Measurements from ENCODE around the gene BMP6. TPM values are rescaled to one million over a fixed set of nuclear protein-coding genes. Genes with fewer than 3 reads are reported as not detected.

Gene BMP6
- total RNA-seq, 1 experiment from 2014 or later = 1.6 TPM

DNA sequence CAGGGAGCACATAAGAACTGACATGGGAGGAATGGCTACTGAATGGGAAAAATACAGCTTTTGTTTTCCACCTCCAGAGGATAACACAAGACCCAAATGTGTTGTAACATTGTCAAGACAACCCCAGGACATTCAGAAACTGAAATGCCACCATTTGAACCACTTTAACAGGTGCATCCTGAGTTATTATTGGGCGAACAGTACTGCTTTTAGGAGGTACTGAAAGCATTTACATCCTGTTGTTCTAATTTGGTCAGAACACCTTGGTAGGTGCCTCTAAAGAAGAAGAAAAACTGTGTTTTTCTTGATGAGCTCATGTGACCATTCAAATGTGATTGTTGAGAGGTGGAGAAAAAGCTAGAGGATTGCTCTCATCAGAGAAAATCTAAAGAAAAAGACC is 191.1 kb downstream of the BMP6 start:
- Histone ChIP-seq H4K20me1 (ENCODE audit: insufficient read depth) (no peaks in the 10 kb centered on the region), H3K9me2 (ENCODE audit: insufficient read depth) (no peaks in the 10 kb centered on the region), H3K4me2 (ENCODE audit: low read length) (no peak overlapping the region), H2AFZ (ENCODE audit: low read depth, low read length, poor library complexity, severe bottlenecking) (no peak overlapping the region), H3K9ac (ENCODE audit: low read length) (no peak overlapping the region), H3K4me1 (ENCODE audit: control insufficient read depth in 1 of 2, insufficient read depth in 2 of 2, low read length in 2 of 2) (peaks cover 15 to 20% of the 10 kb centered on the region in 2 experiments), H3K79me2 (ENCODE audit: insufficient read depth, low read length) (no peaks in the 10 kb centered on the region), H3K9me3 (ENCODE audit: control insufficient read depth in 1 of 2, insufficient read depth in 1 of 2, low read depth in 1 of 2, low read length in 2 of 2) (no peaks in the 10 kb centered on the region), H3K36me3 (ENCODE audit: control insufficient read depth in 1 of 2, insufficient read depth in 2 of 2, low read length in 2 of 2) (no peaks in the 10 kb centered on the region), H3K4me3 (replicated peaks in 1 of 2; ENCODE audit: low read depth in 1 of 2, low read length in 2 of 2) (no peak overlapping the region), H3K27me3 (ENCODE audit: insufficient read depth, low read length) (peaks cover 35% of the 10 kb centered on the region; the same call in 1 of the 2 replicates), H3K27ac (ENCODE audit: low read depth, low read length) (no peak overlapping the region)
- no TSS peak for BruUV-seq (replicated peaks)
- no peak for ATAC-seq
- ChIA-PET POLR2A (no interaction called here), CTCF (no interaction called here), RAD21 (ENCODE audit: low non-redundant PET in 1 of 2, low total read pairs in 2 of 2, uncharacterized antibody in 2 of 2, unreplicated experiment in 2 of 2) (no interaction called here)
- TF ChIP-seq TCF7L2 (IDR thresholded peaks at IDR 0.05; ENCODE audit: borderline replicate concordance, extremely low read depth, insufficient read depth, insufficient read length) (no peak), SRF (IDR thresholded peaks at IDR 0.05; ENCODE audit: low read depth) (no peak), YY1 (IDR thresholded peaks at IDR 0.05; ENCODE audit: extremely low read depth, insufficient replicate concordance, low read depth, low read length) (no peak), EGR1 (IDR thresholded peaks at IDR 0.05; ENCODE audit: low read depth) (no peak), ELF1 (IDR thresholded peaks at IDR 0.05; ENCODE audit: borderline replicate concordance, low read depth) (no peak), EZH2phosphoT487 (IDR thresholded peaks at IDR 0.05; ENCODE audit: borderline replicate concordance) (no peak), POLR2AphosphoS5 (IDR thresholded peaks at IDR 0.05; ENCODE audit: low read depth, low read length) (no peak), CEBPB (IDR thresholded peaks at IDR 0.05; ENCODE audit: low read depth) (no peak)
- TF ChIP-seq, protein P1, sequence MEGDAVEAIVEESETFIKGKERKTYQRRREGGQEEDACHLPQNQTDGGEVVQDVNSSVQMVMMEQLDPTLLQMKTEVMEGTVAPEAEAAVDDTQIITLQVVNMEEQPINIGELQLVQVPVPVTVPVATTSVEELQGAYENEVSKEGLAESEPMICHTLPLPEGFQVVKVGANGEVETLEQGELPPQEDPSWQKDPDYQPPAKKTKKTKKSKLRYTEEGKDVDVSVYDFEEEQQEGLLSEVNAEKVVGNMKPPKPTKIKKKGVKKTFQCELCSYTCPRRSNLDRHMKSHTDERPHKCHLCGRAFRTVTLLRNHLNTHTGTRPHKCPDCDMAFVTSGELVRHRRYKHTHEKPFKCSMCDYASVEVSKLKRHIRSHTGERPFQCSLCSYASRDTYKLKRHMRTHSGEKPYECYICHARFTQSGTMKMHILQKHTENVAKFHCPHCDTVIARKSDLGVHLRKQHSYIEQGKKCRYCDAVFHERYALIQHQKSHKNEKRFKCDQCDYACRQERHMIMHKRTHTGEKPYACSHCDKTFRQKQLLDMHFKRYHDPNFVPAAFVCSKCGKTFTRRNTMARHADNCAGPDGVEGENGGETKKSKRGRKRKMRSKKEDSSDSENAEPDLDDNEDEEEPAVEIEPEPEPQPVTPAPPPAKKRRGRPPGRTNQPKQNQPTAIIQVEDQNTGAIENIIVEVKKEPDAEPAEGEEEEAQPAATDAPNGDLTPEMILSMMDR (IDR thresholded peaks at IDR 0.05 in 2 of 3, conservative IDR thresholded peaks at IDR 0.05 in 1 of 3; ENCODE audit: borderline replicate concordance in 1 of 3, insufficient read depth in 1 of 3, low read depth in 2 of 3, low read length in 2 of 3) = no peak
- TF ChIP-seq, protein P2, sequence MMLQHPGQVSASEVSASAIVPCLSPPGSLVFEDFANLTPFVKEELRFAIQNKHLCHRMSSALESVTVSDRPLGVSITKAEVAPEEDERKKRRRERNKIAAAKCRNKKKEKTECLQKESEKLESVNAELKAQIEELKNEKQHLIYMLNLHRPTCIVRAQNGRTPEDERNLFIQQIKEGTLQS (IDR thresholded peaks at IDR 0.05) = no peak
- intact Hi-C loops (cut with micrococcal nuclease) = loop anchor here (10.0 kb wide), 1 partner anchor 192 kb away; the partner anchor contains the start of gene BMP6
- no peak for DNase-seq (ENCODE audit: low read depth, low spot score)

All from HCT116 (cell line).